DMS 273 (cell line): ENCODE results near the gene TAOK1.

Source experiments
- DNase-seq: peaks from one replicate; lab custom pipeline; 2025; ENCODE audit not compliant: unreplicated experiment; lab: John Stamatoyannopoulos, UW

The TAOK1 gene

DNA sequence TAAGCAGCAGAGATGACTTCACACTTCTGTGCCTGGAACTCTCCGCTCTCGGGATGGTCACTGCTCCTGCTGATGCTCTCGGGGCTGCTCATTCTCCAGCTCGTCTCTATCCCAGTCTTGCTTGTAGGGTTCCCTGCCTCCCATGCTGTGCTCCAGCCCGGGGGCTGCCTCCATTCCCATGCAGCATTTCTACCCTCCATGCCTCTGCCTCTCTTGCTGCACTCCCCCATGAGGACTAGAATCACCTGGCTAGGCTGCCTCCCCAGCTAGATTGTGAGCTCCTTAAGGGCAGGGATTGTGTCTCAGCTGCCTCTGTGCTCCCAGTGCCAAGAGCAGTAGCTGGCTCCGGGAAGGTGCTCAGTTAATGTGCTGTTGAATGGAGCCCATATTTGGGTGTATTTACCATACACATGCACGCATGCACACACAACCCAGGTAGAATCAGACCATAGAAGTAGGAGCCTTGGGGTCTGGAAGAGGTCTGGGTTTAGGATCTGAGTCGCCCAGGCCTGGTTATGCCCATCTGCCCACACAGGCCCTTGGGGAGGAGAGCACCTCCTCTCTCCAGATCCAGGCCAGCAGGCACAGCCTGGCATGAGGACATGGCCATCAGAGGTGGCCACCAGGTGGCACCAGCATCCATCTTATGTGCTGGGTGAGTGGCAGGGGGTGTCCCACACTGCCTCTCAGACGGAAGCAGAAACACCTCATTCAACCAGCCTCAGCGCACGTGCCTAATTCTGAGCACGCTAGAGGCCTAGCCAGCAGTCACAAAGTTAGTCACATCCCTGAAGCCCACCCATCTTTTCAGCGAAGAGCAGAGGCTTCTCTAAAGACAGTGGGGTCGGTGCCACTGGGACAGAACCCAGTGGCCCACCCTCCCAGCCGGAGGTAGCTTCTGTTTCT, 190.0 kb downstream of the TAOK1 start:
- DNase-seq = peak; percentile 96

DNA sequence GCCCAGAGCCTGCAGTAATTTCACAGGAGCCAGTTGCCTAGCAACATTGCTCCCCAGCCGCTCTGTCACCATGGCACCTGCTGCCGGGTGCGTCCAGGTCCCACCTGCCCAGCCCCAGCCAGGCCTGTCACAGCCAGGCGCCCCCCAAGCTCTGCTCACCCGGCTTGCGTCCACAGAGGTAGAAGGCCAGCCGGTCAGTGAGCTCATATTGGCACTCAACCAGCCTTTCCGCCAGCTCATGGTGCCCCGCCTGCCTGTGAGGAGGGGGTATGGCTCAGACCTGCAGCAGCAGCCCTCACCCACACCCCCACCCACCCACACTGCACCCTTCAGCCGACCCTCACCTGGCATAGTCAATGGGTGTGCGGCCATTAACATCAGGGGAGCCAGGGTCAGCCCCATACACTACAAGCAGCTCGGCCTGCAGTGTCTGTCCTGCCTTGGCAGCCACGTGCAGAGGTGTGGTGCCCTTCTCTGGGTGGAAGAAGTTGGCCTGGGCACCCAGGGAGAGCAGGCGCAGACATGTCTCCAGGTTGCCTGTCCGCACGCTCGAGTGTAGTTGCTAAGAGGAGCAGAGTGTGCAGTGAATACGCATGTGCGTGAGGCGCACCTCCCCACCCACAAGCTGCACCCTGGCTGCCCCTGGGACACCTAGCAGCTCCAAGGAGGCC, 191.6 kb downstream of the TAOK1 start:
- peak; percentile 74 for DNase-seq

DNA sequence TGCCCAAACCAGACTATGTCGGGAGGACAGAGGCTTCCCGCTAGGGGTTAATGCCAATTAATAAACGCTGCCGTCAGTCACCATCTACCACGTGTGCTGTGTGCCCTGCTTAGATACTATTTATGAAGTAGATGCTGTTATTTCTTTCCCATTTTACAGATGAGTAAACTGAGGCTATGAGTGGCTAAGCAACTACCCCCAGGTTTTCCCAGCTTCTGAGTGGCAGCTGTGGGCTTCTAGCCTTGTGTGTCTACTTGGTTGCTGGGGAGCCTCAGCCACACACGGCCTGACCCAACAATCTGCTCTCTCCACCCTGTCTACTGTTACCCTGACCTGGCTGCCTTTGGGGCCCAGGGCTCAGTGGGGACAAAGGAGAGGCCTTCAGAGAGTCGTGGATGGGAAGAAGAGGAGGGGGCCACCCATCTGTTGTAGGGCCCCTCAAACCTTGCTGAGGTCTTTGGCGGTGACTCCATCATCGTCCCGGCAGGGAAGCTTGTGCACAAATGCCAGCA, 192.1 kb downstream of the TAOK1 start:
- peak; percentile 88 for DNase-seq

DNA sequence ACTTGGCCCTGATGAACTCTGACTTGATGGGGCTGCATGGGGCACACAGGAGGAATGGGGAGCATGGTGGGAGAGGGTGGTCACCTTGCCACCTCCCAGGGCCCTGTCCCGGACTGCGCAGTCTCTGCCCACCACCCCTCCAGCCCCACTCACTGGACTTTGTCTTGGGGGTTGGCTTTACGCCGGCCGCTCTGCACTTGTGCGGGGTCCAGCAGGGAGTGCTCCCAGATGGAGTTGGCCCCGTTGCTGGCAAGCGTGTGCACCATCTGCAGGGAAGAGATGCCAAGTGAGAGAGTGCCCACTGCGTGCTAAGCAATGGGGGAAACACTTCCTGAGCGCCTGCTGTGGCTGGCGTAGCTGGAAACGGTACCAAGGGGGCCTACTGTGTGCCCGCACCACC, 192.6 kb downstream of the TAOK1 start:
- peak; percentile 79 for DNase-seq

DNA sequence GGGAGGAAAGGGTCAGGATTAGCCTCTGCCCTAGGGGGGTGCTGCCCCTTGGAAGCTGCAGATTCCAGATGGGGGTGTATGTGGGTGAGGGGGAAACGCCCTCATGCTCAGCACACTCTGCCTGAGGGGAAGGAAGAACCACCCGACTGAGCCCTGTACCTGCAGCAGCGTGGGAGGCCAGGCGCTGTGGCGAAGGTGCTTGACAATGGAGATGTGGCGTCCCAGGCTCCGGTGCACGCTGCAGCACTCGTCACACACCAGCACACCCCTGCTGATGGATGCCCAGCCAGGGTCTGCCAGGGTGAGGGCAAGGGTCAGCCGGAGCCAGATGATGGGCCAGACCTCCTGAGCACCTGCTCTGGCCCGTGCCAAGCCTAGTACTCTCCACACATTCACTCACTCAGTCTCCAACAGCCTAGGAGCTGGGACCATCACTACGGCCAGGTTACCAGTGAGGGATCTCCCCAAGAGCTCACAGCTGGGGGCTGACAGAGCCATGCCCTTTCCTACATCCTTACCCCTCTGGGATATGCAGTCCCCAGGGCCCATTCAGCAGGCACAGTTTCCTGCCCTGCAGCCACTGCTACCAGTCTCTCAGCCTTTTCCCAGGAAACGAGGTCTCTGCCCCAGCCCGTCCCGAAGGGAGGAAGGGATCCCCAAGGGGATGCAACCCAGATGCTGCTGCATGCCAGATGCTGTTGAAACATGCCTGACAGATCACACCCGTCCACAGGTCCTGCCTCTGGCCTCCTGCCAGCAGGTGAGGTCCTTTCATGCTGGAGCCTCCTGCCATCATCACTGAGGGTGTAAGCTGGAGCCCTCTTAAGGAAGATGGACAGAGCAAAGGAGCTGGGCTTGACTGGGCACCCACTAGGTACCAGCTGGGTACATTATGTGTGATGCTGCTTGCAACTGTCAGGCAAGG, 193.4 kb downstream of the TAOK1 start:
- DNase-seq = peak; percentile 76

DNA sequence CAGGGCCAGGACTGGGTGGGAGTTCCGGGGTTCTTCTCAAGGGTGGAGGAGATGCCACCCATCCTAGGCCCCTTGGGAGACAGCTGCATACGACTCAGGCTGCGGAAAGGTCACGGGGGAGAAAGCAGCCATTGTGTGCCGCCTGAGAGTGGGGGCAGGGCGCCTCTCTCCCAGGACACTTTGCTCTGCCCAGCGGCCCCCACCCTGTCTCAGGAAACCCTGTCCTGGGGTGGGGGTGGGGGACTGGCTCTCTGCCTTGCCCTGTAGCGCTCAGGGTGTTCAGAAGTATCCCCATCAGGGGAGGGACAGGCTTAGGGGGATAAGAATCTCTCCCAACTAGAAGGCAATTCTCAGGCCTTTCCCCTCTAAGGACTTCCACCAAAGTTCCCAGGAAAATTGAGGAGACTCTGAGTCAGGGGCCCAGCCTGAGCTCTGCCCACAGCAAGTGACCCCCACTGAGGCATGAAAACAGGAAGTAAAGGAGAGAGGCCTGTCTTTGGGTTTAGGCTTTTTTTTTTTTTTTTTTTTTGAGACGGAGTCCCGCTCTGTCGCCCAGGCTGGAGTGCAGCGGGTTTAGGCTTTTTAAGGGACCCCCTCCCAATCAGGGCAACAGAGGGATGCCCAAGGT, 194.4 kb downstream of the TAOK1 start:
- no peak for DNase-seq

DNA sequence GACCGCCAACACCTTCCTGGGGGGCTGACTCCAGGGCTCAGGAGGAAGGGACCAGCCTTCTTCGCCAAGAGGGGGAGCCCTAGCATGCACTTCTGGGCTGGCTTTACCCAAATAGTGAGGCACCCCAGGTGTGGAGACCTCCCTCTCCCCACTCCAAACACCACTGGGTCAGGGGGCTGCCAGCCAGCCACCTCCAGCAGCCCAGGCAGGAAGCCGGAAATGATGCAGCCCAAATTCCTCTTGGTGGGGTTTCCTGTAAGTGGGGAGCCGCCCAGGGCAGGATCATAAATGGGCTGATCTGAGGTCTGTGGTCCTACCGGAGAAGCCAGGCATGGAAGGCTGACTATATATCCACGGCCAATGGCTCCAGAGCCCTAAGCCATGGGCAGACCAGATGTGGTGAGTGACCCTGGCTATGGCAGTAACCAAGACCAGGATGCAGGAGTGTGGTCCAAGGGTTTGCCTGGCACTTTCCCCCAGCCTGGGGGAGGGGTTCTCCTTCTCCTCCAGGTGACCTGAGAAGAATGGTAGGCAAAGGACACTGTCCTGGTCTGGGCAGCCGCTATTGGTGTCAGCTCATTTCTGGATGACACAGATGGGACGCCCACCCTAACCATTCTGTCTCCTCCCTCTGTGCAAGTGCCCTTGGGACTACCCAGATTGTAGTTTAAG, 195.1 kb downstream of the TAOK1 start:
- no peak for DNase-seq

DNA sequence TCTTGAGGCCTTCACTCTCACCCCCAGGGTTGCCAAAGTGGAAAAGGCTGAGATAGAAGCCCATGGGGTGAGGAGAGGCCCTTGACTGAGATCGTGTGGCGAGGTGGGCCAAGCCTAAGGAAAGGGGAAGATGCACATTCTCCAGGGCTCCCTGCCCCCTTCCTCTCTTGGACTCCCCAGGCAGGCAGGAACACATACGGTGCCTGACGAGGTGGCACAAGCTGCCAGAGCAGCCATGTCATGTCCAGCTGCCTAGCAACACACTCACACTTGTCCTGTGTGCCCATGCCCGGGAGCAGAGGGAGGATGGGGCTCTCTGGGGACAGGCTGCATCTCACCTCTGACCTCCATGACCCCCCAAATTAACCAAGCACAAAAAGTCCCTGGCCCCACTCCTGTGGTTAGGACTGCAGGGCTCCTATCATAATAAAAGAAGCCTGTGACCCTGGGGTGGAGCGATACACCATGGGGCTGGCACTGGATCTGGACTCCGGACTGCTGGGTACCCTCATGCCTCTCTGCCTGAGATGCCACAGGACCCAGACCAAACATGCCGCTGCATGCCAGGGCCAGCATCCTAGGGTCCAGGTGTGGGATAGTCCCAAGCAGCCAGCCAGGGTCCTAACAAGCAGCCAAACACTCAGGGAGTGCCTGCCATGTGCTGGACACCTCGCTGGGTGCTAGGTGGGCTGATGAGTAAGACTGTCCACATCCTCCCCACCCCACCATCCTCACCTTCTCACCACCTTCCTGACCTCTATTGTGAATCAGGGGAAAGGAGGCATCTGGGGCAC, 196.7 kb downstream of the TAOK1 start:
- no peak for DNase-seq

DNA sequence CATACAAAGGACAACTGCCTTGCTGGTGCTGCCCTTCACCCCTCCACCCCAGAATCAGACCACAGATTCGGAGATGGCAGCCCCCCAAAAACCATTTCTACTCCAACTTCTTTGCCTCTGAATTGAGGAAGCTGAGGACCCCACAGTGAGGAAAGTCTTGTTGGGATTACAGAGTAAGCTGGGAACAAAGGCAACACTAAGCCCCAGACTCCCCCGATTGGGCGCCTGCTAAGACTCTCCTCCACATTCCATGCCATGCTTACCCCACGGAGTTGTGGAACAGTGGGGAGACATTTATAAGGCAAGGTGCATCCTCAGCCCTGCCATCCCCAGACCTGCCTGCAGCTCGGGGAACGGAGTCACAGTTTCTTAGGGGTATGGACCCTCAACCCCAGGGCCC, 197.4 kb downstream of the TAOK1 start:
- DNase-seq = no peak

DNA sequence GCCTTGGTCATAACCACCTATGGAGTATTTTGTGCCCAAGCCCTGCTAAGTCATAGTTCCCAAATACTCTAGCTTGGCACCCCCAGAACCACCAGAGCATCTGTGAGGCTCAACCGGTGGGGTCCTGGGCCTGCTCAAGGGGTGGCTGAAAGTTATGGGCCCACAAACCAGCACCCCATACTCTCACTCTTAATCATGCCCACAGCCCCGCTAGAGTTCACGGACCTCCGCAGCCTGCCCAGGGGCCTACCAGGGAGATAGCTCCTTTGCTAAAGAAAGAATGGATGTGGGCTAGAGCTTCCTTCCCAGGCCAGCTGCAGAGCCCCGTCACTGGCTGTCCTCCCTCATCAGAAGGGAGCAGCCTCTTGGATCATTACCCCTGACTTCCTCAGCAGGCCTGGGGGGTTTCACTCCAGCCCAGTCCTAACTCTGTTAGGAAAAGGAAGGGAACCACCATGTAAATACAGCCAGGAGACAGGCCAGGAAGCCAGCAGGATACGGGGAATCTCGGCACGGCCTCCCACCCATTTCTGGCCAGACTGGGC, 197.9 kb downstream of the TAOK1 start:
- no peak for DNase-seq

DNA sequence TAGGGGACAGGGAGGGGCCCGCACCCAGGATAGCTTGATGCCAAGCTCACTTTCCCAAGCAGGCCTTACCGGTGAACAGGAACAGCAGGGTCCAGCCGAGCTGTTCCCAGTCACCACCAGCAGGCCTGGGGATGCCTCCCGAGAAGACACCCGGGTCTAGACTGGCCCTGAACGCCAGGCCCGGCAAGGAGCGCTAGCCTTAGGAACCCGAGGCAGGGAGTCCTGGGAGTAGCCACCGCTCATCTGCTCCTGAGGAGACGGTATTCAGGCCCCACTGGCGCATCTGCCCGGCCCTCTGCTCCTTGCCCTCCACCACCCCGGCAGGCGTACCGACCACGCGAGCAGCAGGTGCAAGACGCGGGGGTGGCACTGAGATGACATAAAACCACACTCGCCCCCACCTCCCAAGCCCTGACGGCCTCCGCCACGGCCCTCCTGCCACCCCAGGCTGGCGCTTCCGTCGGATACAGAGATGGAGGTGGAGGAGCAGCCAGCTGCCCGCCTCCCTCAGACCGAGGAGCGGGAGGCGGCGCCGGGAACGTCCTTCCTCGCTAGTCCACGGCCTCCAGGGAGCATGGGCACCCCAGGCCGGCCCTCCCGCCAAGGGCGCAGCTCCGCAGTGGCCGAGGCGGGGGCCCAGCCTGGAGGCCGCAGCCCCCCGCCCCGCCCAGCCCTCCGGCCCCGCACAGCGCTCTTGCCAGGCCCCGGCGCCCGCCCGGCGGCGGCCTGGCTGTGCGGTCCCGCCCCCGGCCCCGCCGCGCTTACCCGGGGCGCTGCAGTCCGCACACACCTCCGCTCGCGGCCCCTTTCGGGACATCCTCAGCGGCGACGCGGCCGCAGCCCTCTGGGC, 198.6 kb downstream of the TAOK1 start:
- peak; percentile 80 for DNase-seq

DNA sequence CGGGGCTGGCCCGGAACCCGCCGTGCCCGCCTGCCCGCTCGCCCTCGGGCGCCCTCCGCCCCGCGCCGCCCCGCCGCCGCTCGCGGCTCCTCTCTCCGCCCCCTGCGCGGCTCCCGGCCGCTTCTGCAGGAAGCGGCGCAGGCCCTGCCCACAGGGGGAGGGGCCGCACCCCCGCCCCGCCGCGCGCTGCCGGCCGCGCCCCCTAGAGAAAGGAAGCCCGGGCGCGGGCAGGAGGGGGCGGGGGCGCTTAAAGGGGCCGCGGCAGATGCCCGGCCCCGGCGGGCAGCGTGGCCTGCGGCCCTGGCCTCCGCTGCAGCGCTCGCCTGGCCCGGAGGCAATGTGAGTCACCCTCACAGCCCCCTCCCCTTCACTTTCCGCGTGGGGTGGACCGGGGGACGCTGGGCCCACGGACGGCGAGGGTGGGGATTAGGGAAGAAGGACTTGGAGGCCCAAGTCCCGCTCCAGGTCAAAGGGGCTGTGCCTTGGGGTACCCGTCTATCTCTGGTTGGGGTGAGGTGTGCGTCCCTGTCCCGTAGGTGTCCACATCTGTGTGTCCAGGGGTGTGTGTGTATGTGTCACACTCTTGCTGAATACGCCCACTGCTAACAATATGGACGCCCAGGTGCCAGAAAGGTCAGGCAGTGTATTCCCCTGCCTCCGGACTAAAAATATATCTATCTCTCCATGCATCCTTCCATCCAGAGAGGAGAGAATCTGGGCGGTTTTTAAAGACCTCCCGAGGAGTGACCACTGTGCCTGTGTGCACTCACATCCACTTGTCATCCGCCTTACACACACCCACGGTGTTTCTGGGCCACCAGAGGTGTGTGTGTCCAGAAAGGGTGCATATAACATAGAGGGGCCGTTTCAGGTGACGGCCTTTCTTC, 199.6 kb downstream of the TAOK1 start, which contains the start of gene GIT1:
Gene GIT1, minus strand, starts transcription at position 125 of the 887 bp plus-strand sequence. CDS start 270 bp downstream, outside the sequence.
- peak; percentile 96 for DNase-seq

DNA sequence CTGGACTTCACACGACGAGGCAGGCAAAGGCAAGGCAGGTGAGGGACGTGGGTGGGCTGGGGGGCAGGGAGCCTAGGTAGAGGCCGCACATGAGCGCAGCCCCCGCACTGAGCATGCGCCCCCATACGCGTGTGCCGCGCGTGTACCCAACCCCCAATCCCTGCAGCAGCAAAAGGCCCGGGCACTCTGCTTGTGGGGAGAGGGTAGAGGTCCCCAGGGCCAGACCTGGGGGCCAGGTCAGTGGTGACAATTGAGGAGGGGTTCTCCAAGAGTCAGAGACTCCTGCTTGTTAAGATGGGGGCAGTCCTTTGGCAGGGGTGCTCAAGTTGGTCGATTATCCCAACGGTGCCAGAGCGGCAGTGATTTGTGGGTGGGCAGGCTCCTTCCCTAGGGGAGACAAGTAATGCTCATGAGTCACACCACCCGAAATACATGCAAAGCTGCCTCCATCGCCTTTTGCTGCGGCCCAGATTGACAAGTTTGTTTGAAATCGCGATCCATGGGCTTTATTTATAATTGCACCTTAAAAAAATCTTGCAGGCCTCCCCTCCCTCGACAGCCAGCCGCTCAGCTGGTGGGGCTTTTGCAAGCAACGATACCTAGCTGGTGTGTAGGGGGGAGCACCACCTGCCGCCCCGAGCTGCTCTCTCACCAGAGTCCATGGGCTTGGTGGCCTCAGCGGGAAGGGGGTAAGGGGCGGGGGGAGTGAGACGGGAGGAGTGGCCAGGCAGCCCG, 200.4 kb downstream of the TAOK1 start:
- peak; percentile 93 for DNase-seq

DNA sequence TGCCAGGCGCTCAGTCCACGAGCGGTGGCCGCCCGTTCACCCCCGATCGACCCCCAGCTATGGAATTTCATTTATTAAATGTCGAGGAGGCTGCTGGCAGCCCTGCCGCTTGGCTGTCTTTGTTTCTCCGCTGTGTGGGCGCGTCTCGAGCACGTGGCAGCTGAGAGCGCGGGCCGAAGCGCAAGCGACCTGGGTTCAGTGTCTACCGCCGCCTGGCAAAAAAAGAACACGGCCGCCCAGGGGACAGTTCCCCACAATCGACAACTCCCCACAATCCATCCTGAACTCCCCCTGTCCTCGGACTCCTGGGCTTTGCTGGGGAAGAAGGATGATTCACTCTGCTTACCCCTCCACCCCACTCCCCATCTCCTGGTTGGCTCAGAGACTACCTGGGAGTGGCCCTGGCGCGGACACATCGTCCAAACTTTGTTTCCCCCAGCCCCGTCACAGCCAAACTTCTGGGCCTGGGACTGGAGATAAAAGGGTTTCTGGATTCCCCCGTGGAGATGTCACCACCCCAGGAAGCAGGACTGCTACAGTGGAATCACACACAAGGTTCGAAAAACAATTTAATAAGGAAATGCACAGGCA, 201.1 kb downstream of the TAOK1 start:
- DNase-seq = peak; percentile 94

DNA sequence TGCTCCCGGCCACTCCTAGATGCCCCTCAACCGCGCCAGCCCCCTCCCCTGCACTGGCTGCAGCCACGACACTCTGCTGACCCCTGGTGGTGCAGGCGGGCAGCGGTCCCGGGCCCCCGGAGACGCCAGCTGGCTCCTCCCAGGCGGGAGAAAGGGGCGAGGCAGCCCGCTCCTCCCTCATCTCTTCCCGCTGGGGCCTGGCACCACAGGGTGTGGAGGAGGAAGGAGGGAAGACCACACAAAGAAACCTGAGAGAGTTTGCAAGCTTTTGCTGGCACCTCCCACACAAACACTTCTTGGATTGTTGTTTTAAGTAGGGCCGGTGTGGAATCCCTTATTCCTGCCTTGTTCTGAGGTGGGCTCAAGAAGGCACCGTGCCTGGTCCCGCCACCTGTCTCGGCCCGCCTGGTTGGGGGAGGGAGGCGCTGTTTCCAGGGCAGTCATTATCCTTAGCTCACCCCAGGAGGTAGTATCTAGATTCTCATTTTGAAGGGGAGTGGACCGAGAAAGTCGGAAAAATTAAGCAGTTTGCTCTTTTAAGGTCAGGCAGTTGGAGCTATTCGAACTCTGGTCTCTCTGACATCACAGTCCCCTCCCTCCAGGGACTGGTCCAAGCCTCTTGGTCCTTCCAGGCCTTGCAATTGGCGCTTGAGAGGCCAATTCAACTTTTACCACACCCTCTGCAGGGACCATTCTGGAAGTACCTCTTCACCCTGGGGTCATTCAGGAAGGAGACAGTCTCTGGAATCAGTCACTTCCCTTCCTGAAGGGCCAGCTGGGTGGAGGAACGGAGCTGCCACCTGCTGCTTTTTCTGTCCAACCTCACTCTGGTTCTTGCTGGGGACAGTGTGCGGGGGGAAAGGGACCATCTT, 201.8 kb downstream of the TAOK1 start:
- DNase-seq = peak; percentile 98
